Spleen (tissue), 13 donors: ENCODE data around the gene ZNF268. TPM values are rescaled to one million over a fixed set of nuclear protein-coding genes. Genes with fewer than 3 reads are reported as not detected.

Experiments
- DNase-seq: peaks from one replicate; pipeline ENCODE4 v3.0.0-alpha.2; 2020
- H3K27ac ChIP-seq, 8 donors: fragments of 200-600 bp; sonication (generic) in 7 of 8; 1 replicate in 4 of 8; 2 replicates in 4 of 8; pipeline versions ENCODE4 v1.5.0 to v1.8.0; 2016 to 2021; ENCODE audit warnings: inconsistent platforms in 4 of 8, mild to moderate bottlenecking in 4 of 8, moderate library complexity in 1 of 8
- H3K27me3 ChIP-seq, 7 donors: fragments of 200-600 bp; sonication (generic) in 6 of 7; replicated peaks in 1 of 7; 1 replicate in 4 of 7; 2 replicates in 3 of 7; pipeline versions ENCODE4 v1.5.0 to v1.8.0; 2016 to 2021; ENCODE audit warnings: inconsistent platforms in 3 of 7, mild to moderate bottlenecking in 1 of 7
- H3K36me3 ChIP-seq, 6 donors: fragments of 200-600 bp; sonication (generic) in 5 of 6; 1 replicate in 4 of 6; 2 replicates in 2 of 6; pipeline versions ENCODE4 v1.5.0 to v1.8.0; 2016 to 2021; ENCODE audit warnings: inconsistent platforms in 2 of 6
- H3K4me1 ChIP-seq, 6 donors: fragments of 200-600 bp; sonication (generic) in 5 of 6; 1 replicate in 3 of 6; 2 replicates in 3 of 6; pipeline versions ENCODE4 v1.5.0 to v1.8.0; 2016 to 2021; ENCODE audit warnings: inconsistent platforms in 3 of 6
- H3K4me3 ChIP-seq, 8 donors: fragments of 200-600 bp; sonication (generic) in 7 of 8; 1 replicate in 4 of 8; 2 replicates in 4 of 8; pipeline versions ENCODE4 v1.5.0 to v1.8.0; 2016 to 2021; ENCODE audit warnings: inconsistent platforms in 4 of 8, mild to moderate bottlenecking in 4 of 8, moderate library complexity in 2 of 8
- H3K9me3 ChIP-seq, 8 donors: fragments of 200-600 bp; sonication (generic) in 7 of 8; 1 replicate in 4 of 8; 2 replicates in 4 of 8; pipeline versions ENCODE4 v1.5.0 to v1.8.0; 2016 to 2021; ENCODE audit warnings: inconsistent platforms in 4 of 8
- POLR2A ChIP-seq, 3 donors: fragments of 450-650 bp; IDR thresholded peaks; one replicate each; pipeline ENCODE4 v1.5.1; 2017; ENCODE audit warnings: antibody characterized with exemption in 3 of 3, mild to moderate bottlenecking in 1 of 3
- POLR2AphosphoS5 ChIP-seq, 3 donors: sonication (generic); formaldehyde crosslinking; IDR thresholded peaks; one replicate each; pipeline ENCODE4 v1.5.1; 2017; ENCODE audit warnings: antibody characterized with exemption in 3 of 3
- WGBS, 5 donors: extraction: QIAGEN DNeasy Blood & Tissue Kit in 3 of 5; methylation state at CpG; one replicate each; pipeline versions ENCODE4 v1.1.5 to v1.1.7; 2013 to 2018; 5-methylcytosine and 5-hydroxymethylcytosine counted together
- intact Hi-C: fragments of 100-400 bp; cut with DNase I; formaldehyde crosslinking; loops from one replicate; pipeline ENCODE4 v1.15.0; 2023; ENCODE audit warnings: low total_unique reads
- long read RNA-seq, 2 donors: transcript quantifications; one replicate each; lab custom pipeline, GENCODE V29; 2026
- polyA plus RNA-seq, 3 donors: library from polyadenylated mRNA; stranded (reverse); fragments of 200-250 nt; gene quantifications; one replicate each; pipeline ENCODE4 v1.2.1, GENCODE V29; 2013
- total RNA-seq, 7 donors: library from RNA; depleted of rRNA in 3 of 7; stranded (reverse); fragments of >200 nt in 3 of 7; fragmentation: NEBNext Ultra II Directional in 4 of 7; extraction: Animal tissue kit (Norgen Biotek cat#: 25700) in 4 of 7; gene quantifications; one replicate each; pipeline versions ENCODE4 v1.1.0 to v1.2.1, GENCODE V29; 2016 to 2021
- TF ChIP-seq, protein P1 (sequence below), 11 experiments: fragments of 200-600 bp in 7 of 11; fragments of 450-650 bp in 4 of 11; sonication (generic) in 4 of 11; IDR thresholded peaks in 8 of 11; conservative IDR thresholded peaks in 3 of 11; 1 replicate in 7 of 11; 2 replicates in 4 of 11; pipeline versions ENCODE4 v1.4.0 to v1.8.0; 2016 to 2021; ENCODE audit warnings: antibody characterized with exemption in 11 of 11, inconsistent platforms in 4 of 11, mild to moderate bottlenecking in 1 of 11
- donor health status: healthy with polysubstance abuse.
- donor health status: DM: no; HTN: no; CAD: no; lungs with moderate emphysema.
- donor health status: DM: no; HTN: no; CAD: no.
- donor health status: Bipolar disorder and iron deficiency.
- donor health status: healthy.
- donor health status: DM: no; HTN: no; CAD: no.
- donor health status: DM: yes; HTN: yes; CAD: no.

ZNF268 gene
- total RNA-seq (10 to 100 TPM; 20.0 to 27.0 (median 22.5) TPM), polyA plus RNA-seq (1 to 10 TPM; 3.0 to 5.1 (median 3.5) TPM)
- long read RNA-seq, donor 1, partial matches to known transcripts = 0 of 1 reads
- long read RNA-seq, donor 1, other reads (novel, unspliced or antisense) = 0 of 1 reads
- long read RNA-seq, donor 2, partial matches to known transcripts = 0 of 2 reads
- long read RNA-seq, donor 2, other reads (novel, unspliced or antisense) = 0 of 2 reads

DNA sequence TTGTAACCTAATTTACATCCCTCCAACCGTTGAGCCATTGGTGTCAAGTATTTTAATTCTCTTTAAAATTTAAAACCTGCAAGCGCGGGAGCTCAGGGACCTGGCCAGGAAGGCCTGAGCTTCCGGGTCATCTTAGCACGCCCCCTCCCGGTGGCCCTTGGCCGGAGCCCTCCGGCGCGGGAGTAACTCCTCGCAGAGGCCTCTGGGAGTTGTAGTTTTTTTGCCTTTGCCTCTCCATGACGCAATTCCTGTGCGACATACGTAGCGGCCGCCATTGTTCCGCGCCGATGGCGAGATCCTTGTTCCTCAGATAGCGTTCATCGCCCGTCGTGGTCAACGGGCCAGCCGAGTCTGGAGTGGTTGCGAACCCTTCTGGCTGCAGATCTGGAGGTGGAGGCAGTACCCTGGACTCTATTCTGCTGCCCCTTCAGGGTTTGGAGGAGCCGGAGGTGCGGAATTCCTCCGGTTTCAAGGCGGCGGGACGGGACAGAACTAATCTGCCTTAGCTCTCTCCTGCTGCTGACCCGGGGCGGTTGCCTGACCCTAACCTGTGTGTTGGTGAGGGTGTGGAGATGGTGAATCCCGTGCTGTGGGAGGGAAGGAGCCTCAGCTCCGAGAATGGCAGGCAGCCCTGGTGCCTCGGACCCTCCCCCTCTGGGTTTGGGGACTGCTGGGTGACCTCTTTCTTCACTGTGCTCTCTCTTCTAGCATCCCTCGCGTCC lies at the start of gene ZNF268:
Gene ZNF268 (plus strand): TSS at position 258 of the 722 bp plus-strand sequence. CDS start 503 bp downstream, outside the sequence.
- TF ChIP-seq POLR2A (IDR thresholded peaks at IDR 0.05) (no peak), POLR2AphosphoS5 (IDR thresholded peaks at IDR 0.05) (peak; percentile 86 to 95 (median 91))
- TF ChIP-seq, protein P1, sequence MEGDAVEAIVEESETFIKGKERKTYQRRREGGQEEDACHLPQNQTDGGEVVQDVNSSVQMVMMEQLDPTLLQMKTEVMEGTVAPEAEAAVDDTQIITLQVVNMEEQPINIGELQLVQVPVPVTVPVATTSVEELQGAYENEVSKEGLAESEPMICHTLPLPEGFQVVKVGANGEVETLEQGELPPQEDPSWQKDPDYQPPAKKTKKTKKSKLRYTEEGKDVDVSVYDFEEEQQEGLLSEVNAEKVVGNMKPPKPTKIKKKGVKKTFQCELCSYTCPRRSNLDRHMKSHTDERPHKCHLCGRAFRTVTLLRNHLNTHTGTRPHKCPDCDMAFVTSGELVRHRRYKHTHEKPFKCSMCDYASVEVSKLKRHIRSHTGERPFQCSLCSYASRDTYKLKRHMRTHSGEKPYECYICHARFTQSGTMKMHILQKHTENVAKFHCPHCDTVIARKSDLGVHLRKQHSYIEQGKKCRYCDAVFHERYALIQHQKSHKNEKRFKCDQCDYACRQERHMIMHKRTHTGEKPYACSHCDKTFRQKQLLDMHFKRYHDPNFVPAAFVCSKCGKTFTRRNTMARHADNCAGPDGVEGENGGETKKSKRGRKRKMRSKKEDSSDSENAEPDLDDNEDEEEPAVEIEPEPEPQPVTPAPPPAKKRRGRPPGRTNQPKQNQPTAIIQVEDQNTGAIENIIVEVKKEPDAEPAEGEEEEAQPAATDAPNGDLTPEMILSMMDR (IDR thresholded peaks at IDR 0.05 in 8 of 11, conservative IDR thresholded peaks at IDR 0.05 in 3 of 11) = peak; percentile 67 to 96 (median 88)
- intact Hi-C loops = no loop called here
- Histone ChIP-seq H3K4me3 (peak within 1 kb of the TSS; percentile 70 to 95 (median 87)), H3K9me3 (peaks cover 6 to 93% (median 88%) of the 10 kb centered on the region in 8 donors), H3K4me1 (peaks cover 8 to 15% (median 13%) of the 10 kb centered on the region in 6 donors), H3K27me3 (no peaks in the 10 kb centered on the region), H3K27ac (peak within 1 kb of the TSS; percentile 65 to 90 (median 80)), H3K36me3 (peaks cover 2 to 43% (median 38%) of the 10 kb centered on the region in 6 donors)
- WGBS, 5 donors = 1 to 3% (median 2%) methylated on average over 33 to 40 of the region's 40 CpGs
- peak; percentile 95 for DNase-seq

DNA sequence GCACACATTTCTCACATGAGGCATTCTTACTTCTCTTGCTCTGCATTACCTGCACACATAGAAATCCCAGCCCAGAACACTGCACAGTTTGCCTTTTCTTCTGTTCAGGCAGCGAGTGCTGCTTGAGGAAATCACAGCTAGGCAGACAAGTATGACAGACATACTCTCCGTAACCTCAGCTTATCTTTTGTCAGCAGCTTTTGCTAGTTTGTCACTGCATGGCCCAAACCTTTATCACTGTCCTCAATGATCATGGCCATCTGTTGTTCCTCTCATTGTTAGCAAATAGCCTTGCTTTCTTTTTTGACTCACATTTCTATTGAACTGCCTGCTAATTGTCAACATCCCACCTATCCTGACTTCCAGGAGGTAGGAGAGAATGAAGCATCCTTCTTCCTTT lies 45.5 kb upstream of the ZNF268 start:
- TF ChIP-seq, protein P1 (IDR thresholded peaks at IDR 0.05 in 8 of 11, conservative IDR thresholded peaks at IDR 0.05 in 3 of 11) = no peak
- TF ChIP-seq POLR2AphosphoS5 (IDR thresholded peaks at IDR 0.05) = no peak
- no peak for TF ChIP-seq POLR2A (IDR thresholded peaks at IDR 0.05)
- no peak for DNase-seq
- H3K27me3 ChIP-seq = no peaks in the 10 kb centered on the region
- intact Hi-C loops = no loop called here
- H3K4me1 ChIP-seq = peaks cover 0 to 13% (median 8%) of the 10 kb centered on the region in 6 donors
- H3K36me3 ChIP-seq = peaks cover 9 to 92% (median 55%) of the 10 kb centered on the region in 6 donors
- no peak overlapping the region for H3K4me3 ChIP-seq
- peaks cover 37 to 99% (median 92%) of the 10 kb centered on the region in 8 donors for H3K9me3 ChIP-seq
- no peak overlapping the region for H3K27ac ChIP-seq
- 90 to 98% (median 96%) methylated on average over 2 of the region's 2 CpGs for WGBS, 5 donors

DNA sequence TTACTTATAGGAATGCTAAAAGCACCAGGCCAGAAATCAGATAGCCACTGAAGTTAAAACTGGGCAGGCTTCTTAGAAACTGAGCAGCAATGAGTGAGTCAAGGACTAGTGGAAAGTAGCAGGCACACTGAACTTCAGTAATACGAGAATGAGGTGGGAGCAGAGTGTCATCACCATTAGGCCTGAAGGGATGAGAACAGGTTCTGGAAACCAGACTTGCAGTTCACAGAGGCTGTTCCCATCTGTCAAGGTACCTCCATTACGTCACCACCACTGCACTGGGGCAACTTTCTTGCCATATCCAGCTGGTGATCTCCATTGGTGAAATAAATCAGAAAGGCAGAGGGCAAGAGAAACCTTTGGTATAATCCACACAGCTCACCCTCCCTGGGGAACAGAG lies 35.3 kb upstream of the ZNF268 start:
- TF ChIP-seq POLR2A (IDR thresholded peaks at IDR 0.05) (no peak), POLR2AphosphoS5 (IDR thresholded peaks at IDR 0.05) (no peak)
- TF ChIP-seq, protein P1 (IDR thresholded peaks at IDR 0.05 in 8 of 11, conservative IDR thresholded peaks at IDR 0.05 in 3 of 11) = no peak
- peak overlapping the region in 1 of 8 donors; percentile 5 for H3K4me3 ChIP-seq
- no peak for DNase-seq
- H3K27ac ChIP-seq = no peak overlapping the region
- H3K27me3 ChIP-seq = no peaks in the 10 kb centered on the region
- H3K36me3 ChIP-seq = peaks cover 23 to 98% (median 72%) of the 10 kb centered on the region in 6 donors
- peaks cover 27 to 100% (median 100%) of the 10 kb centered on the region in 8 donors for H3K9me3 ChIP-seq
- 81 to 96% (median 92%) methylated on average over 2 of the region's 2 CpGs for WGBS, 5 donors
- no peaks in the 10 kb centered on the region for H3K4me1 ChIP-seq
- intact Hi-C loops = no loop called here
